ENCODE data around the gene SCT.

DNA sequence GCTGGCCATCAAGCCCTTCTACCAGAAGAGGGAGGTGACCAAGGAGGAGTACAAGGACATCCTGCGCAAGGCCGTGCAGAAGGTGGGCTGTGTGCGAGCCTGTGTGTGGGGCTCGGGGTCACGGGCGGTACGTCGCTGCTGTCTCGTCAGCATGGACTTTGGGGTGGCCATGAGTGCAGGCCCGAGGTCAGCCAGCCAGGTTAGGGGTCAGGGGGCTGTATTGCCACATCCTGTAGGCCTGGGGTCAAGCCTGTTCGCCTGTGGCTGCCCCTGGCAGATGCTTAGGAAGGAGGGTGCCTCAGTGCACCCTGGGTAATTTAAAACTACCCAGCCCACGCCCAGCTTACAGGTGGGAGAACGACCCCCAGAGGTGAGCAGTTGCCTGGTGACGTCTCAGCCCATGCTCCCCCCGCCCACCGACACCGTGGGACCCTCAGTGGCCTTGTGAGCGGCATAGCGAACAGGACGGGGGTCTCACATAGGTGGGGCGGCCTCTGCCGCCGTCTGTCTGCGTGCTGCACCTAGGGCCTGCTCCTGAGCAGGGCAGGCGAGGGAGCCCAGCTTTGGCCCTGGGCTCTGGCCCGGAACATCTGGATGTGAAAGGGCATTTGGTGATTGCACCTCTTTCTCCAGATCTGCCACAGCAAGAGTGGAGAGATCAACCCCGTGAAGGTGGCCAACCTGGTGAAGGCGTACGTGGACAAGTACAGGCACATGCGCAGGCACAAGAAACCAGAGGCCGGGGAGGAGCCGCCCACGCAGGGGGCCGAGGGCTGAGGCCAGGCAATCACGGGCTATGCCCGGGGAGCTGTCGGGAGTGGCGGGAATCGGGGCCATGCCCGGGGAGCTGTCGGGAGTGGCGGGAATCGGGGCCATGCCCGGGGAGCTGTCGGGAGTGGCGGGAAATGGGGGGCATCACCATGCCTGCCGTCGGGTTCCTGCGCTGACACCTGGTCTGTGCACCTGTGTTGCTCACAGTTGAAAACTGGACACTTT is 15.7 kb downstream of the SCT start:
- TF ChIP-seq, protein P1, sequence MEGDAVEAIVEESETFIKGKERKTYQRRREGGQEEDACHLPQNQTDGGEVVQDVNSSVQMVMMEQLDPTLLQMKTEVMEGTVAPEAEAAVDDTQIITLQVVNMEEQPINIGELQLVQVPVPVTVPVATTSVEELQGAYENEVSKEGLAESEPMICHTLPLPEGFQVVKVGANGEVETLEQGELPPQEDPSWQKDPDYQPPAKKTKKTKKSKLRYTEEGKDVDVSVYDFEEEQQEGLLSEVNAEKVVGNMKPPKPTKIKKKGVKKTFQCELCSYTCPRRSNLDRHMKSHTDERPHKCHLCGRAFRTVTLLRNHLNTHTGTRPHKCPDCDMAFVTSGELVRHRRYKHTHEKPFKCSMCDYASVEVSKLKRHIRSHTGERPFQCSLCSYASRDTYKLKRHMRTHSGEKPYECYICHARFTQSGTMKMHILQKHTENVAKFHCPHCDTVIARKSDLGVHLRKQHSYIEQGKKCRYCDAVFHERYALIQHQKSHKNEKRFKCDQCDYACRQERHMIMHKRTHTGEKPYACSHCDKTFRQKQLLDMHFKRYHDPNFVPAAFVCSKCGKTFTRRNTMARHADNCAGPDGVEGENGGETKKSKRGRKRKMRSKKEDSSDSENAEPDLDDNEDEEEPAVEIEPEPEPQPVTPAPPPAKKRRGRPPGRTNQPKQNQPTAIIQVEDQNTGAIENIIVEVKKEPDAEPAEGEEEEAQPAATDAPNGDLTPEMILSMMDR (conservative IDR thresholded peaks at IDR 0.05; ENCODE audit: low read depth in 2 of 2): no peak
- TF ChIP-seq ZNF114 (CRISPR knock-in tag; IDR thresholded peaks at IDR 0.05): no peak
- no peak for TF ChIP-seq STAT1 (IDR thresholded peaks at IDR 0.05; ENCODE audit: unreplicated experiment)
- no peak for TF ChIP-seq CREB1 (CRISPR knock-in tag; IDR thresholded peaks at IDR 0.05; ENCODE audit: low read depth)
- TF ChIP-seq, protein P2, sequence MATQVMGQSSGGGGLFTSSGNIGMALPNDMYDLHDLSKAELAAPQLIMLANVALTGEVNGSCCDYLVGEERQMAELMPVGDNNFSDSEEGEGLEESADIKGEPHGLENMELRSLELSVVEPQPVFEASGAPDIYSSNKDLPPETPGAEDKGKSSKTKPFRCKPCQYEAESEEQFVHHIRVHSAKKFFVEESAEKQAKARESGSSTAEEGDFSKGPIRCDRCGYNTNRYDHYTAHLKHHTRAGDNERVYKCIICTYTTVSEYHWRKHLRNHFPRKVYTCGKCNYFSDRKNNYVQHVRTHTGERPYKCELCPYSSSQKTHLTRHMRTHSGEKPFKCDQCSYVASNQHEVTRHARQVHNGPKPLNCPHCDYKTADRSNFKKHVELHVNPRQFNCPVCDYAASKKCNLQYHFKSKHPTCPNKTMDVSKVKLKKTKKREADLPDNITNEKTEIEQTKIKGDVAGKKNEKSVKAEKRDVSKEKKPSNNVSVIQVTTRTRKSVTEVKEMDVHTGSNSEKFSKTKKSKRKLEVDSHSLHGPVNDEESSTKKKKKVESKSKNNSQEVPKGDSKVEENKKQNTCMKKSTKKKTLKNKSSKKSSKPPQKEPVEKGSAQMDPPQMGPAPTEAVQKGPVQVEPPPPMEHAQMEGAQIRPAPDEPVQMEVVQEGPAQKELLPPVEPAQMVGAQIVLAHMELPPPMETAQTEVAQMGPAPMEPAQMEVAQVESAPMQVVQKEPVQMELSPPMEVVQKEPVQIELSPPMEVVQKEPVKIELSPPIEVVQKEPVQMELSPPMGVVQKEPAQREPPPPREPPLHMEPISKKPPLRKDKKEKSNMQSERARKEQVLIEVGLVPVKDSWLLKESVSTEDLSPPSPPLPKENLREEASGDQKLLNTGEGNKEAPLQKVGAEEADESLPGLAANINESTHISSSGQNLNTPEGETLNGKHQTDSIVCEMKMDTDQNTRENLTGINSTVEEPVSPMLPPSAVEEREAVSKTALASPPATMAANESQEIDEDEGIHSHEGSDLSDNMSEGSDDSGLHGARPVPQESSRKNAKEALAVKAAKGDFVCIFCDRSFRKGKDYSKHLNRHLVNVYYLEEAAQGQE (IDR thresholded peaks at IDR 0.05; ENCODE audit: unreplicated experiment): no peak
- no peak for TF ChIP-seq EZH2phosphoT487 (IDR thresholded peaks at IDR 0.05; ENCODE audit: unreplicated experiment)
- TF ChIP-seq EZH2 (IDR thresholded peaks at IDR 0.05; ENCODE audit: low read depth, unreplicated experiment): no peak
- TF ChIP-seq POLR2AphosphoS5 (IDR thresholded peaks at IDR 0.05; ENCODE audit: low read depth): no peak
- TF ChIP-seq JUNB (IDR thresholded peaks at IDR 0.05; ENCODE audit: unreplicated experiment): no peak
- TF ChIP-seq, protein P3, sequence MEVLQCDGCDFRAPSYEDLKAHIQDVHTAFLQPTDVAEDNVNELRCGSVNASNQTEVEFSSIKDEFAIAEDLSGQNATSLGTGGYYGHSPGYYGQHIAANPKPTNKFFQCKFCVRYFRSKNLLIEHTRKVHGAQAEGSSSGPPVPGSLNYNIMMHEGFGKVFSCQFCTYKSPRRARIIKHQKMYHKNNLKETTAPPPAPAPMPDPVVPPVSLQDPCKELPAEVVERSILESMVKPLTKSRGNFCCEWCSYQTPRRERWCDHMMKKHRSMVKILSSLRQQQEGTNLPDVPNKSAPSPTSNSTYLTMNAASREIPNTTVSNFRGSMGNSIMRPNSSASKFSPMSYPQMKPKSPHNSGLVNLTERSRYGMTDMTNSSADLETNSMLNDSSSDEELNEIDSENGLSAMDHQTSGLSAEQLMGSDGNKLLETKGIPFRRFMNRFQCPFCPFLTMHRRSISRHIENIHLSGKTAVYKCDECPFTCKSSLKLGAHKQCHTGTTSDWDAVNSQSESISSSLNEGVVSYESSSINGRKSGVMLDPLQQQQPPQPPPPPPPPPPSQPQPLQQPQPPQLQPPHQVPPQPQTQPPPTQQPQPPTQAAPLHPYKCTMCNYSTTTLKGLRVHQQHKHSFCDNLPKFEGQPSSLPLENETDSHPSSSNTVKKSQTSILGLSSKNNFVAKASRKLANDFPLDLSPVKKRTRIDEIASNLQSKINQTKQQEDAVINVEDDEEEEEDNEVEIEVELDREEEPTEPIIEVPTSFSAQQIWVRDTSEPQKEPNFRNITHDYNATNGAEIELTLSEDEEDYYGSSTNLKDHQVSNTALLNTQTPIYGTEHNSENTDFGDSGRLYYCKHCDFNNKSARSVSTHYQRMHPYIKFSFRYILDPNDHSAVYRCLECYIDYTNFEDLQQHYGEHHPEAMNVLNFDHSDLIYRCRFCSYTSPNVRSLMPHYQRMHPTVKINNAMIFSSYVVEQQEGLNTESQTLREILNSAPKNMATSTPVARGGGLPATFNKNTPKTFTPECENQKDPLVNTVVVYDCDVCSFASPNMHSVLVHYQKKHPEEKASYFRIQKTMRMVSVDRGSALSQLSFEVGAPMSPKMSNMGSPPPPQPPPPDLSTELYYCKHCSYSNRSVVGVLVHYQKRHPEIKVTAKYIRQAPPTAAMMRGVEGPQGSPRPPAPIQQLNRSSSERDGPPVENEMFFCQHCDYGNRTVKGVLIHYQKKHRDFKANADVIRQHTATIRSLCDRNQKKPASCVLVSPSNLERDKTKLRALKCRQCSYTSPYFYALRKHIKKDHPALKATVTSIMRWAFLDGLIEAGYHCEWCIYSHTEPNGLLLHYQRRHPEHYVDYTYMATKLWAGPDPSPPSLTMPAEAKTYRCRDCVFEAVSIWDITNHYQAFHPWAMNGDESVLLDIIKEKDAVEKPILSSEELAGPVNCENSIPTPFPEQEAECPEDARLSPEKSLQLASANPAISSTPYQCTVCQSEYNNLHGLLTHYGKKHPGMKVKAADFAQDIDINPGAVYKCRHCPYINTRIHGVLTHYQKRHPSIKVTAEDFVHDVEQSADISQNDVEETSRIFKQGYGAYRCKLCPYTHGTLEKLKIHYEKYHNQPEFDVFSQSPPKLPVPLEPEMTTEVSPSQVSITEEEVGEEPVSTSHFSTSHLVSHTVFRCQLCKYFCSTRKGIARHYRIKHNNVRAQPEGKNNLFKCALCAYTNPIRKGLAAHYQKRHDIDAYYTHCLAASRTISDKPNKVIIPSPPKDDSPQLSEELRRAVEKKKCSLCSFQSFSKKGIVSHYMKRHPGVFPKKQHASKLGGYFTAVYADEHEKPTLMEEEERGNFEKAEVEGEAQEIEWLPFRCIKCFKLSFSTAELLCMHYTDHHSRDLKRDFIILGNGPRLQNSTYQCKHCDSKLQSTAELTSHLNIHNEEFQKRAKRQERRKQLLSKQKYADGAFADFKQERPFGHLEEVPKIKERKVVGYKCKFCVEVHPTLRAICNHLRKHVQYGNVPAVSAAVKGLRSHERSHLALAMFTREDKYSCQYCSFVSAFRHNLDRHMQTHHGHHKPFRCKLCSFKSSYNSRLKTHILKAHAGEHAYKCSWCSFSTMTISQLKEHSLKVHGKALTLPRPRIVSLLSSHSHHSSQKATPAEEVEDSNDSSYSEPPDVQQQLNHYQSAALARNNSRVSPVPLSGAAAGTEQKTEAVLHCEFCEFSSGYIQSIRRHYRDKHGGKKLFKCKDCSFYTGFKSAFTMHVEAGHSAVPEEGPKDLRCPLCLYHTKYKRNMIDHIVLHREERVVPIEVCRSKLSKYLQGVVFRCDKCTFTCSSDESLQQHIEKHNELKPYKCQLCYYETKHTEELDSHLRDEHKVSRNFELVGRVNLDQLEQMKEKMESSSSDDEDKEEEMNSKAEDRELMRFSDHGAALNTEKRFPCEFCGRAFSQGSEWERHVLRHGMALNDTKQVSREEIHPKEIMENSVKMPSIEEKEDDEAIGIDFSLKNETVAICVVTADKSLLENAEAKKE (CRISPR knock-in tag; IDR thresholded peaks at IDR 0.05): no peak
- TF ChIP-seq ZNF331 (CRISPR knock-in tag; IDR thresholded peaks at IDR 0.05; ENCODE audit: low read depth): no peak
- no peak for TF ChIP-seq NANOG (IDR thresholded peaks at IDR 0.05; ENCODE audit: borderline replicate concordance)

All from GM23338 (cell line).